Thoracic aorta (tissue), 2 donors: ENCODE data around the gene SLC6A20. TPM values are rescaled to one million over a fixed set of nuclear protein-coding genes. Genes with fewer than 3 reads are reported as not detected.

Experiments
- ATAC-seq: fragments of 150-250 bp; one replicate; pipeline ENCODE4 v1.8.0; 2017; ENCODE audit warnings: low read depth; ENCODE audit not compliant: insufficient number of reproducible peaks, low FRiP score
- DNase-seq: peaks from one replicate; pipeline ENCODE4 v3.0.0-alpha.2; 2020; ENCODE audit warnings: low spot score
- H3K27ac ChIP-seq, 2 donors: fragments of 200-600 bp; sonication (generic); 1 replicate in 1 of 2; 2 replicates in 1 of 2; pipeline ENCODE4 v1.5.1; 2016; ENCODE audit warnings: mild to moderate bottlenecking in 2 of 2, moderate library complexity in 2 of 2
- H3K27me3 ChIP-seq: fragments of 200-600 bp; sonication (generic); replicated peaks from 2 replicates; pipeline ENCODE4 v1.6.0; 2016; ENCODE audit warnings: mild to moderate bottlenecking; ENCODE audit not compliant: insufficient read depth
- H3K36me3 ChIP-seq: fragments of 200-600 bp; sonication (generic); one replicate; pipeline ENCODE4 v1.5.1; 2016
- H3K4me1 ChIP-seq, 2 donors: fragments of 200-600 bp; sonication (generic); 1 replicate in 1 of 2; 2 replicates in 1 of 2; pipeline versions ENCODE4 v1.5.1 to v1.6.0; 2016; ENCODE audit warnings: low read depth in 2 of 2, mild to moderate bottlenecking in 1 of 2; ENCODE audit not compliant: control insufficient read depth in 1 of 2
- H3K4me3 ChIP-seq: fragments of 200-600 bp; sonication (generic); 2 replicates; pipeline ENCODE4 v1.5.1; 2016; ENCODE audit warnings: mild to moderate bottlenecking
- H3K9me3 ChIP-seq: fragments of 200-600 bp; sonication (generic); 2 replicates; pipeline ENCODE4 v1.5.1; 2016
- total RNA-seq, 2 donors: library from RNA; depleted of rRNA; stranded (reverse); fragments of >200 nt; gene quantifications; one replicate each; pipeline versions ENCODE4 v1.1.0 to v1.2.3, GENCODE V29; 2016
- TF ChIP-seq, protein P1 (sequence below): fragments of 200-600 bp; sonication (generic); IDR thresholded peaks from one replicate; pipeline ENCODE4 v1.5.1; 2019; ENCODE audit warnings: antibody characterized with exemption

The SLC6A20 gene
- total RNA-seq, 2 donors from 2014 or later, result 0.28 TPM; not detected in 1

DNA sequence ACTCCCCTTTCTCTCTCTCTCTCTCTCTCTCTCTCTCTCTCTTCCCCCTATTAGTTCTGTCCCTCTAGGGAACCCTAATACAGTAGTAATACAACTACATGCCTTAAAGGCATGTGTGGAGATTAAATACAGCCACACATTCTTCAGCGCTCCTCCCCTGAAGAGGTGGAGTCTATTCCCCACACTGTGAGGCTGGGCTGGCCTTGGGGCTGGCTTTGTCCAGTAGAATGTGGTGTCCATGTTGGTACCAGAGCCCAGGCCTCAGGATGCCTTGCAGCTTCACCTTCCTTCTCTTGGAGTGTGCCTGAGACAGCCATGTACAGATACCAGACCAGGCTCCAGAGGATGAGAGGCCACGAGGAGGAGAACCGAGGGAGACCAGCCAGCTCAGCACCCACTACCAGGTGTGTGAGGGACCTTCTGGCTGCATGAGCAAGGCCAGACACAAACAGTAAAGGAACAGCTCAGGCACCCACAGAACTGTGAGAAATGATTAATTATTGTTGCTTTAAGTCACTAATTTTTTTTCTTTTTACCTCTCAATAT is 10.7 kb downstream of the SLC6A20 start:
- TF ChIP-seq, protein P1, sequence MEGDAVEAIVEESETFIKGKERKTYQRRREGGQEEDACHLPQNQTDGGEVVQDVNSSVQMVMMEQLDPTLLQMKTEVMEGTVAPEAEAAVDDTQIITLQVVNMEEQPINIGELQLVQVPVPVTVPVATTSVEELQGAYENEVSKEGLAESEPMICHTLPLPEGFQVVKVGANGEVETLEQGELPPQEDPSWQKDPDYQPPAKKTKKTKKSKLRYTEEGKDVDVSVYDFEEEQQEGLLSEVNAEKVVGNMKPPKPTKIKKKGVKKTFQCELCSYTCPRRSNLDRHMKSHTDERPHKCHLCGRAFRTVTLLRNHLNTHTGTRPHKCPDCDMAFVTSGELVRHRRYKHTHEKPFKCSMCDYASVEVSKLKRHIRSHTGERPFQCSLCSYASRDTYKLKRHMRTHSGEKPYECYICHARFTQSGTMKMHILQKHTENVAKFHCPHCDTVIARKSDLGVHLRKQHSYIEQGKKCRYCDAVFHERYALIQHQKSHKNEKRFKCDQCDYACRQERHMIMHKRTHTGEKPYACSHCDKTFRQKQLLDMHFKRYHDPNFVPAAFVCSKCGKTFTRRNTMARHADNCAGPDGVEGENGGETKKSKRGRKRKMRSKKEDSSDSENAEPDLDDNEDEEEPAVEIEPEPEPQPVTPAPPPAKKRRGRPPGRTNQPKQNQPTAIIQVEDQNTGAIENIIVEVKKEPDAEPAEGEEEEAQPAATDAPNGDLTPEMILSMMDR, result no peak
- no peak overlapping the region for H3K4me3 ChIP-seq
- H3K9me3 ChIP-seq, result peaks cover 8% of the 10 kb centered on the region
- no peak for DNase-seq
- no peak overlapping the region for H3K27ac ChIP-seq
- ATAC-seq, result no peak
- no peaks in the 10 kb centered on the region for H3K27me3 ChIP-seq
- H3K36me3 ChIP-seq, result no peaks in the 10 kb centered on the region
- H3K4me1 ChIP-seq, result no peaks in the 10 kb centered on the region

DNA sequence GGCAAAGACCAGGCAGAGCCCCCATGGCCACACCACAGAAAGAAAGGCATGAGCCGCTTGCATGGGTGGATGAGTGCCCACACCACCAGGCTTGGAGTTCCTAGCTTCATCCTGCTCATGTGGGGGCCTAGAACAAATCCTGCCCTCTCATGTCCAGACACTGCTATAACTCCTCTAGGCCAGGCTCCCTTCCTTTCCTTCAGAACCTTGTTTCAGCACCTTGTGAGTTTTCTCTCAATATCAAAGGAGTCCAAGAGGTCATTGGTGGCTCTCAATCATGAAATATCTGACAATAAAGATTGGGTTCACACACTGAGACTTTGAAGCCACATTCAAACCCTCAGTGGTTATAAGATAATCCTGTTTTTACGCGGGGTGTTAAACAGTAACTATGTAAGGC is 12.7 kb downstream of the SLC6A20 start:
- Histone ChIP-seq H3K27ac (no peak overlapping the region), H3K4me3 (no peak overlapping the region), H3K4me1 (no peaks in the 10 kb centered on the region), H3K27me3 (no peaks in the 10 kb centered on the region), H3K36me3 (no peaks in the 10 kb centered on the region), H3K9me3 (no peaks in the 10 kb centered on the region)
- TF ChIP-seq, protein P1, result no peak
- ATAC-seq (no peak), DNase-seq (no peak)

DNA sequence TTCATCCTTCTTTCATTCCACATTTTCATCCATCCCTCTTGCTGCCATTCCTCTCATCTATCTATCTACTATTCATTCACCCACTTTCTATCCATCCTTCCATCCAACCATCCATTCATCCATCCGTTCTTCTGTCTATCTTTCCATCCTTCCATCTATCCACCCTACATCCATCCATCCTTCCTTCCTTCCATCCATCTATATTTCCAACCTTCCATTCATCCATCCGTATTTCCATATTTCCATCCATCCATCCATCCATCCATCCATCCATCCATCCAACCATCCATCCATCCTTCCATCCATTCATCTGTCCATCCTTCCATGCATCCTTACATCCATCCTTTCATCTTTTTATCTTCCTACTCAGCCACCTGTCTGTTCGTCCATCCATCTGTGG is 14.0 kb downstream of the SLC6A20 start:
- Histone ChIP-seq H3K27ac (no peak overlapping the region), H3K4me3 (no peak overlapping the region), H3K9me3 (no peaks in the 10 kb centered on the region), H3K36me3 (no peaks in the 10 kb centered on the region), H3K27me3 (no peaks in the 10 kb centered on the region), H3K4me1 (no peaks in the 10 kb centered on the region)
- no peak for ATAC-seq
- DNase-seq, result no peak
- TF ChIP-seq, protein P1, result no peak

DNA sequence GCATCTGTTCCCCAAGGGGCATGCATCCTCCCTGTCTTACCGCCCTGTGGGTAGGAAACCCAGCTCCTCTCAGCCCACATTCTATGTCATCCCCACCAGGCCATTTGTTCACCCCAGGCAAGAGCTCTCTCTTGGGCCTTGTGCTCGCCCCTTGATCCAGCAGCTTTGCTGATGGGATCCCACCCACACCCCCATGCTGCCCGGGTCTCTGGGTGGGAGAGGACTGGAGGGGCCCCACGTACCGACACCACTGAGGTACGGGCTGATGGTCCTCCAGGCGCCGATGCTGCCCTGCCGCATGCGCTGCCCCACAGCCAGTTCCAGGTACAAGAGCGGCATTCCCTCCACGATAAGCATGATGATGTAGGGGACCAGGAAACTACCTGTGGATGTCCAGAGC is 14.5 kb downstream of the SLC6A20 start:
- H3K27ac ChIP-seq, result no peak overlapping the region
- no peaks in the 10 kb centered on the region for H3K4me1 ChIP-seq
- H3K9me3 ChIP-seq, result no peaks in the 10 kb centered on the region
- H3K36me3 ChIP-seq, result no peaks in the 10 kb centered on the region
- no peaks in the 10 kb centered on the region for H3K27me3 ChIP-seq
- no peak overlapping the region for H3K4me3 ChIP-seq
- DNase-seq, result no peak
- no peak for ATAC-seq
- TF ChIP-seq, protein P1, result no peak

DNA sequence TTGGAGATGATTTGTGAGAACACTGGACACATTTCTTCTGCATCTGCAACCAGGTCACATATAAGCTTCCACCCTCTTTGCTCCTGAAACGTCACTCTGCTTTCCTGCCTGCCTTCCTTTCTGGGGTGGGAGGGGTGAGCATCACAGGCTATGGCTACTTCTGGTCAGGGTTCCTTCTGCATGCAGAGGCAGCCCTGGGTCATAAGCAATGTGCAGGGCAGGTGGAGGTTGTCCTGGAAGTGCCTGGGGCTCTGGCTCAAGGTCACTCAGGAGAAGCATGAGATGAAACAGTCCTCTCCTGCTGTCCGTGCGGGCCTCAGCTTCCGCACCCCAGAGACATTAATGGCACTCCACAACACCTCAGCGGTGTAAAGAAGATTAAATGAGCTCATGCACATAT is 15.1 kb downstream of the SLC6A20 start:
- Histone ChIP-seq H3K4me3 (no peak overlapping the region), H3K4me1 (no peaks in the 10 kb centered on the region), H3K27me3 (no peaks in the 10 kb centered on the region), H3K27ac (no peak overlapping the region), H3K36me3 (no peaks in the 10 kb centered on the region), H3K9me3 (no peaks in the 10 kb centered on the region)
- DNase-seq (no peak), ATAC-seq (no peak)
- TF ChIP-seq, protein P1, result no peak
